SU-DHL-6 (cell line): ENCODE measurements around the gene FAM110A.

Experiments
- H2AFZ ChIP-seq: fragments of 200-600 bp; sonication (generic); 2 replicates; pipeline ENCODE4 v1.6.1; 2014; ENCODE audit warnings: low read depth, mild to moderate bottlenecking, moderate library complexity, mixed read lengths, antibody characterized with exemption, low read length; ENCODE audit not compliant: severe bottlenecking
- H3F3A ChIP-seq: fragments of 200-600 bp; shearing (Covaris generic); 2 replicates; pipeline ENCODE4 v1.6.0; 2016; ENCODE audit warnings: antibody characterized with exemption, mild to moderate bottlenecking; ENCODE audit not compliant: insufficient read depth
- H3K27ac ChIP-seq: fragments of 200-600 bp; sonication (generic); 2 replicates; pipeline ENCODE4 v1.5.1; 2016; ENCODE audit warnings: low read depth, mild to moderate bottlenecking, low read length, moderate library complexity, mixed read lengths
- H3K27me3 ChIP-seq: fragments of 200-600 bp; sonication (generic), shearing (Covaris generic); 2 replicates; pipeline ENCODE4 v1.6.0; 2014; ENCODE audit warnings: mild to moderate bottlenecking, low read length
- H3K36me3 ChIP-seq: fragments of 200-600 bp; sonication (generic); 2 replicates; pipeline ENCODE4 v1.6.1; 2014; ENCODE audit warnings: mild to moderate bottlenecking, low read length, mixed read lengths
- H3K4me2 ChIP-seq: fragments of 300-600, 200-600 bp; shearing (Covaris generic), sonication (generic); 2 replicates; pipeline ENCODE4 v1.6.0; 2014; ENCODE audit warnings: low read length, low read depth, mild to moderate bottlenecking; ENCODE audit not compliant: poor library complexity, severe bottlenecking
- H3K4me3 ChIP-seq: fragments of 200-600 bp; sonication (generic); 2 replicates; pipeline ENCODE4 v1.5.1; 2014; ENCODE audit warnings: antibody characterized with exemption, low read length, mild to moderate bottlenecking, mixed read lengths; ENCODE audit not compliant: insufficient read depth, poor library complexity, severe bottlenecking
- H3K79me2 ChIP-seq: fragments of 200-600 bp; sonication (generic); 2 replicates; pipeline ENCODE4 v1.6.1; 2014; ENCODE audit warnings: mild to moderate bottlenecking, low read length, moderate library complexity; ENCODE audit not compliant: insufficient read depth
- H3K9ac ChIP-seq: fragments of 200-600 bp; sonication (generic); 2 replicates; pipeline ENCODE4 v1.7.0; 2014; ENCODE audit warnings: mild to moderate bottlenecking, low read length
- H3K9me2 ChIP-seq: fragments of 200-600 bp; sonication (generic); replicated peaks from 2 replicates; pipeline ENCODE4 v1.6.1; 2014; ENCODE audit warnings: low read length; ENCODE audit not compliant: insufficient read depth
- H3K9me3 ChIP-seq: fragments of 200-600 bp; sonication (generic); 2 replicates; pipeline ENCODE4 v1.6.1; 2014; ENCODE audit warnings: low read length, mixed read lengths; ENCODE audit not compliant: insufficient read depth
- H4K20me1 ChIP-seq: fragments of 200-600 bp; sonication (generic); 2 replicates; pipeline ENCODE4 v1.6.1; 2014; ENCODE audit warnings: low read depth, mild to moderate bottlenecking, antibody characterized with exemption, low read length, moderate library complexity, mixed read lengths
- CTCF ChIP-seq: fragments of 200-600 bp; sonication (generic); IDR thresholded peaks from one replicate; pipeline ENCODE4 v1.5.1; 2017; ENCODE audit warnings: antibody characterized with exemption, mild to moderate bottlenecking, low read length, moderate library complexity; ENCODE audit not compliant: insufficient read depth, poor library complexity, severe bottlenecking
- EZH2phosphoT487 ChIP-seq: fragments of 200-600 bp; sonication (generic), shearing (Covaris generic); conservative IDR thresholded peaks from 2 replicates; pipeline ENCODE4 v1.6.1; 2018; ENCODE audit warnings: mild to moderate bottlenecking, antibody characterized with exemption, low read length, moderate library complexity, mixed read lengths

Gene FAM110A

GRCh38 chr20:823574-823902 is 10.0 kb upstream of the FAM110A start:
- H3K36me3 ChIP-seq, result no peaks in the 10 kb centered on the region
- no peak overlapping the region for H3K4me3 ChIP-seq
- H3K4me2 ChIP-seq, result no peak overlapping the region
- no peaks in the 10 kb centered on the region for H3K27me3 ChIP-seq
- H4K20me1 ChIP-seq, result no peaks in the 10 kb centered on the region
- TF ChIP-seq EZH2phosphoT487, result no peak
- TF ChIP-seq CTCF, result no peak
- H2AFZ ChIP-seq, result no peak overlapping the region
- no peaks in the 10 kb centered on the region for H3K9me2 ChIP-seq
- no peaks in the 10 kb centered on the region for H3K79me2 ChIP-seq
- no peaks in the 10 kb centered on the region for H3F3A ChIP-seq
- H3K27ac ChIP-seq, result no peak overlapping the region
- H3K9ac ChIP-seq, result no peak overlapping the region
- no peaks in the 10 kb centered on the region for H3K9me3 ChIP-seq

- H3K4me3 ChIP-seq, result no peak overlapping the region
- no peaks in the 10 kb centered on the region for H3F3A ChIP-seq
- TF ChIP-seq CTCF, result no peak
- H3K9ac ChIP-seq, result no peak overlapping the region
- no peak overlapping the region for H3K4me2 ChIP-seq
- H3K9me2 ChIP-seq, result no peaks in the 10 kb centered on the region
- H3K36me3 ChIP-seq, result no peaks in the 10 kb centered on the region
- no peak overlapping the region for H2AFZ ChIP-seq
- no peak overlapping the region for H3K27ac ChIP-seq
- H3K79me2 ChIP-seq, result no peaks in the 10 kb centered on the region
- H4K20me1 ChIP-seq, result no peaks in the 10 kb centered on the region
- no peaks in the 10 kb centered on the region for H3K27me3 ChIP-seq
- no peaks in the 10 kb centered on the region for H3K9me3 ChIP-seq
Observed at GRCh38 chr20:824490-824889, 9.0 kb upstream of the FAM110A start.

GRCh38 chr20:824916-825315 is 8.6 kb upstream of the FAM110A start:
- Histone ChIP-seq H3K27ac (no peak overlapping the region), H3K4me3 (no peak overlapping the region), H3K27me3 (no peaks in the 10 kb centered on the region), H2AFZ (no peak overlapping the region), H3K36me3 (no peaks in the 10 kb centered on the region), H4K20me1 (no peaks in the 10 kb centered on the region), H3K9ac (no peak overlapping the region), H3K79me2 (no peaks in the 10 kb centered on the region), H3K4me2 (no peak overlapping the region), H3F3A (no peaks in the 10 kb centered on the region), H3K9me2 (no peaks in the 10 kb centered on the region), H3K9me3 (no peaks in the 10 kb centered on the region)
- no peak for TF ChIP-seq EZH2phosphoT487
- TF ChIP-seq CTCF, result no peak
